Right cardiac atrium (tissue), 5 donors: ENCODE results near the gene ATXN1. TPM values are rescaled to one million over a fixed set of nuclear protein-coding genes. Genes with fewer than 3 reads are reported as not detected.
"Not testable (repeated sequence)": the region's sequence is repeated elsewhere in the genome, so short reads cannot be mapped to it uniquely, and the experiment has no call there.

Source experiments
- ATAC-seq, 2 donors: fragments of 200-7000 bp; cut with Tn5 transposase; one replicate each; pipeline versions ENCODE4 v1.8.0 to v1.9.1; 2020; ENCODE audit warnings: moderate library complexity in 2 of 2, mild to moderate bottlenecking in 1 of 2
- DNase-seq, 3 donors: peaks; one replicate each; pipeline ENCODE4 v3.0.0-alpha.2; 2020
- H3K27ac ChIP-seq: one replicate; pipeline ENCODE4 v1.5.1; 2013; ENCODE audit warnings: mild to moderate bottlenecking, low read length, control low read depth, moderate library complexity
- H3K27me3 ChIP-seq: one replicate; pipeline ENCODE4 v1.6.1; 2013; ENCODE audit not compliant: control insufficient read depth, insufficient read depth
- H3K4me1 ChIP-seq: one replicate; pipeline ENCODE4 v1.6.1; 2013; ENCODE audit warnings: low read length; ENCODE audit not compliant: control insufficient read depth, insufficient read depth
- H3K4me3 ChIP-seq: one replicate; pipeline ENCODE4 v1.5.1; 2013; ENCODE audit warnings: low read length, control low read depth
- H3K9me3 ChIP-seq: one replicate; pipeline ENCODE4 v1.6.1; 2013; ENCODE audit warnings: low read length; ENCODE audit not compliant: control insufficient read depth
- WGBS: extraction: QIAGEN DNeasy Blood & Tissue Kit; methylation state at CpG from one replicate; pipeline ENCODE4 v1.1.7; 2013; 5-methylcytosine and 5-hydroxymethylcytosine counted together
- intact Hi-C, 4 donors: fragments of 100-400 bp; cut with DNase I; formaldehyde crosslinking; loops; one replicate each; pipeline versions ENCODE4 v1.11.0 to v1.14.0; 2022 to 2023
- polyA plus RNA-seq: library from polyadenylated mRNA; stranded (reverse); fragments of 200-250 nt; gene quantifications from one replicate; pipeline ENCODE4 v1.2.3, GENCODE V29; 2013
- total RNA-seq, 4 donors: library from RNA; stranded (reverse); fragmentation: NEBNext Ultra II Directional; extraction: Animal tissue kit (Norgen Biotek cat#: 25700); gene quantifications; one replicate each; pipeline ENCODE4 v1.2.1, GENCODE V29; 2021
- donor health status: healthy with polysubstance abuse.
- donor health status: DM: no; HTN: yes; CAD: no.
- donor health status: DM: no; HTN: no; CAD: no.
- donor health status: DM: no; HTN: yes; CAD: no; lungs with severe emphysema.
- donor health status: DM: yes; HTN: yes; CAD: no.

ATXN1 gene
- total and polyA plus RNA-seq, 5 donors = 11.8 to 50.7 (median 47.6) TPM

GRCh38 chr6:16400248-16400760 lies 361.0 kb downstream of the ATXN1 start:
- 89% methylated on average over 3 of the region's 3 CpGs for WGBS
- Histone ChIP-seq H3K4me3 (no peak overlapping the region), H3K27ac (no peak overlapping the region), H3K4me1 (peaks cover 6% of the 10 kb centered on the region), H3K9me3 (no peaks in the 10 kb centered on the region), H3K27me3 (no peaks in the 10 kb centered on the region)
- ATAC-seq = no peak
- no peak for DNase-seq
- intact Hi-C loops = loop anchor here in 1 of 4 donors (10.0 kb wide), 1 partner anchor 66 kb away; no protein-coding TSS in a partner anchor

- Histone ChIP-seq H3K9me3 (no peaks in the 10 kb centered on the region), H3K27ac (no peak overlapping the region), H3K4me3 (no peak overlapping the region), H3K27me3 (no peaks in the 10 kb centered on the region), H3K4me1 (peaks cover 6% of the 10 kb centered on the region)
- no peak for DNase-seq
- ATAC-seq = no peak
- intact Hi-C loops = loop anchor here in 1 of 4 donors (10.0 kb wide), 1 partner anchor 65 kb away; no protein-coding TSS in a partner anchor
- 68% methylated on average over 5 of the region's 5 CpGs for WGBS
Measured at GRCh38 chr6:16399695-16400094, 361.6 kb downstream of the ATXN1 start.

- Histone ChIP-seq H3K27me3 (no peaks in the 10 kb centered on the region), H3K9me3 (no peaks in the 10 kb centered on the region), H3K4me3 (no peak overlapping the region), H3K27ac (no peak overlapping the region), H3K4me1 (peaks cover 6% of the 10 kb centered on the region)
- DNase-seq = no peak
- WGBS = 51% methylated on average over 8 of the region's 8 CpGs
- intact Hi-C loops = no loop called here
- no peak for ATAC-seq
Measured at GRCh38 chr6:16399158-16399557, 362.1 kb downstream of the ATXN1 start.

- Histone ChIP-seq H3K4me1 (peaks cover 6% of the 10 kb centered on the region), H3K27ac (no peak overlapping the region), H3K4me3 (no peak overlapping the region), H3K9me3 (no peaks in the 10 kb centered on the region), H3K27me3 (no peaks in the 10 kb centered on the region)
- ATAC-seq = no peak
- DNase-seq = no peak
- 84% methylated on average over 5 of the region's 5 CpGs for WGBS
- intact Hi-C loops = no loop called here
Measured at GRCh38 chr6:16398587-16398986, 362.7 kb downstream of the ATXN1 start.

GRCh38 chr6:16397623-16398022 lies 363.6 kb downstream of the ATXN1 start:
- Histone ChIP-seq H3K27ac (no peak overlapping the region), H3K9me3 (no peaks in the 10 kb centered on the region), H3K4me3 (no peak overlapping the region), H3K4me1 (peaks cover 6% of the 10 kb centered on the region), H3K27me3 (no peaks in the 10 kb centered on the region)
- no peak for DNase-seq
- intact Hi-C loops = no loop called here
- ATAC-seq = no peak
- WGBS = 76% methylated on average over 4 of the region's 4 CpGs

GRCh38 chr6:16396497-16397319 lies 364.6 kb downstream of the ATXN1 start:
- Histone ChIP-seq H3K4me1 (peaks cover 11% of the 10 kb centered on the region), H3K9me3 (no peaks in the 10 kb centered on the region), H3K27ac (no peak overlapping the region), H3K4me3 (no peak overlapping the region), H3K27me3 (no peaks in the 10 kb centered on the region)
- no peak for ATAC-seq
- WGBS = 91% methylated on average over 7 of the region's 7 CpGs
- intact Hi-C loops = no loop called here
- DNase-seq = no peak

GRCh38 chr6:16394632-16395031 lies 366.6 kb downstream of the ATXN1 start:
- H3K4me3 ChIP-seq = no peak overlapping the region
- 90% methylated on average over 2 of the region's 2 CpGs for WGBS
- no peak overlapping the region for H3K27ac ChIP-seq
- intact Hi-C loops = no loop called here
- ATAC-seq (no peak), DNase-seq (no peak)
- H3K9me3 ChIP-seq = no peaks in the 10 kb centered on the region
- H3K4me1 ChIP-seq = peaks cover 11% of the 10 kb centered on the region
- H3K27me3 ChIP-seq = no peaks in the 10 kb centered on the region

GRCh38 chr6:16393326-16393725 lies 367.9 kb downstream of the ATXN1 start:
- intact Hi-C loops = no loop called here
- Histone ChIP-seq H3K4me1 (peaks cover 7% of the 10 kb centered on the region), H3K4me3 (no peak overlapping the region), H3K9me3 (no peaks in the 10 kb centered on the region), H3K27me3 (no peaks in the 10 kb centered on the region), H3K27ac (no peak overlapping the region)
- ATAC-seq = no peak
- DNase-seq = no peak
- 97% methylated on average over 4 of the region's 4 CpGs for WGBS

- Histone ChIP-seq H3K4me3 (no peak overlapping the region), H3K4me1 (peaks cover 7% of the 10 kb centered on the region), H3K27me3 (no peaks in the 10 kb centered on the region), H3K27ac (peak overlapping the region; percentile 42), H3K9me3 (no peaks in the 10 kb centered on the region)
- WGBS = 47% methylated on average over 1 of the region's 1 CpG
- intact Hi-C loops = no loop called here
- no peak for DNase-seq
- peak; percentile 56 to 65 for ATAC-seq
Measured at GRCh38 chr6:16392010-16392409, 369.2 kb downstream of the ATXN1 start.

- WGBS = 63% methylated on average over 2 of the region's 2 CpGs
- Histone ChIP-seq H3K9me3 (no peaks in the 10 kb centered on the region), H3K4me1 (peaks cover 7% of the 10 kb centered on the region), H3K27ac (peak overlapping the region; percentile 42), H3K27me3 (no peaks in the 10 kb centered on the region), H3K4me3 (no peak overlapping the region)
- intact Hi-C loops = no loop called here
- no peak for ATAC-seq
- no peak for DNase-seq
Measured at GRCh38 chr6:16391451-16391912, 369.8 kb downstream of the ATXN1 start.

- WGBS = 96% methylated on average over 6 of the region's 6 CpGs
- H3K27me3 ChIP-seq, intact Hi-C loops, H3K4me3 ChIP-seq, ATAC-seq, H3K27ac ChIP-seq, H3K9me3 ChIP-seq, H3K4me1 ChIP-seq, DNase-seq: not testable (repeated sequence)
Measured at GRCh38 chr6:16390909-16391450, 370.3 kb downstream of the ATXN1 start.
